Stimulated activated naive CD4-positive, alpha-beta T cell treated with Interleukin-2 at 50 U/mL for 16 hours (primary cell): ENCODE data around the gene MYOM3.
"Not testable (repeated sequence)": the region's sequence is repeated elsewhere in the genome, so short reads cannot be mapped to it uniquely, and the experiment has no call there.

Experiments used
- DNase-seq: peaks from one replicate; lab custom pipeline; 2025; lab: John Stamatoyannopoulos, UW

The MYOM3 gene

GRCh38 chr1:24071941-24072340 lies 40.0 kb downstream of the MYOM3 start:
- DNase-seq, result no peak

DNA sequence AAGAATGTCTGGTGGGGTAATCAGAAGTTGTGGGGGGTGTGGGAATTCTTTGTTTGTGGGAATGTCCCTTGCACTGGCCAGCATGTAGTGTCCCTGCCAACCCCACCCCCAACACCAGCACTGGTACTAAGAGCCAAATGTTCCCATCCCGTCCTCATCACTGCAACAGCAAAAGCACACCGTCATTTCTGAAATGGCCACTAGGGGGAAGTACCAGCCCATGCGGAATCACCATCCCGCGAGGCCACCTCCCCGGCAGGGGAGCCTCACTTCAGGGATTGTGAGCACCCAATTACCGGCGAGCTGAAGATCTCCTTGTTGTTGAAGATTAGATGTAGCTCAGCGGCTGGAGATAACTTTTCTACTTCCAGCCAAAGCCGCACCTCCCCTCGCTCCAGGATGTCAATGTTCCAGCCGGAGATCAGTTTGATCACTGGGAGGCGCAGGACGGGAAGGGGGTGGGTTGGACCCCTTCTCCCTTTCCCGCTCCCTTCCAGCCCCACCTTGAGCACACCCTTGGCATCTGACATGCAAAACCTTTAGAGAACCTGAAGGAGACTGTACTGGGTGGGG lies 41.0 kb downstream of the MYOM3 start:
- DNase-seq, result peak; percentile 63

GRCh38 chr1:24069817-24070216 lies 42.1 kb downstream of the MYOM3 start:
- no peak for DNase-seq

DNA sequence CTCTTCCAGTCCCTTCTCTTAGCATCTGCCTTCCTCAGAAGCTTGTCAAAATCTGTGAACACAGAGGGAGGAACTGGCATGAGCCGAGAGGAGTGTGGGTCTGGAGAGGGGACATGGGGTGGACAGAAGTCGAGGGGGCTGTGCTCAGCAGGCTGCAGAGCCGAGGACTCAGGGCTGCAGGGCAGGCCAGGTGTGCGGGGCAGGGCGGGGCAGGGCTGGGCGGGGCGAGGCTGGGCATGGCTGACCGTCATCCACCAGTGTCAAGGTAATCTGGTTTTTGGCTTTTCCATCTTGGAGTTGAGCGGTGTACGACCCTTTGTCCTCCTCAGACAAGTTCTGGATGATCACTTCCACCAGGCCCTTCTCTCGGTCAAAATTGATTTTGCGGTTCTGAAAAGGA lies 44.0 kb downstream of the MYOM3 start:
- DNase-seq, result no peak

DNA sequence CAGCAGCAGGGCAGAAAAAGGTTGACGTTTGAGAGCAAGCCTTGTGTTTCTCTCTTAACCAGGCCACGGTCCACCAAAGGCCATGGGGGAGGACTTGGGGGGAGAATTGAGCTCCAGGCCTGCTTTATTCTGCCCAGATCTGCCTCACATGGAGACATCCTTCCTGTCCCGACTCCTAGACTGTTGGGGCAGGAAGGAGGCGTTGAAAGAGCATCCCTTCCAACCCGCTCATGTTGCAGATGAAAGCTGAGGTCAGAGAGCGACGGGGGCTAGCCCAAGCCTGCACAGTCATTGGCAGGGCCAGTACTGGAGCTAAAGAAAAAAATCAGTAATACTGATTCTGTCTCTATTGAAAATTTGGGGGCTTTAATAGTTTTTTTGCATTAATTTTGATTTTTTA lies 46.6 kb downstream of the MYOM3 start:
- DNase-seq, result no peak

GRCh38 chr1:24062221-24062620 lies 49.7 kb downstream of the MYOM3 start:
- no peak for DNase-seq

DNA sequence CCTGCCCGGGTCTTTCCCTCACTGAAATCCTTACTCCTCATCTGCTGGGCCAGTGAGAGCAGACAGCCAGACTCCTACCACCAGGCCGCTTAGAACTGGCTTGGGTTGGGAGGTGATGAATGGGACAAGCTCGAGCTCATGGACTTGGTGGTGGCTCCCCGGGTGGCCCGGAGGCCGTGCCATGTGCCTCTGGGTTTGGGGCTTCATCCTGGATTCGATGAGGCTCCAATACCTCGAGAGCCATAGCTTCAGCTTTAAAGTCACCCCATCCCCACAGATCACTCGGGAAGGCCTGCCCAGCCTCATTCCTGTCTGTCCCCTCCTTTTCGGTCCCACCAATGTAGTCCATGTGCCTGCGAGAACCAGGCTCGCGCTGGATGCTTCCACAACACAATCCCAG lies 51.5 kb downstream of the MYOM3 start:
- DNase-seq, result no peak

DNA sequence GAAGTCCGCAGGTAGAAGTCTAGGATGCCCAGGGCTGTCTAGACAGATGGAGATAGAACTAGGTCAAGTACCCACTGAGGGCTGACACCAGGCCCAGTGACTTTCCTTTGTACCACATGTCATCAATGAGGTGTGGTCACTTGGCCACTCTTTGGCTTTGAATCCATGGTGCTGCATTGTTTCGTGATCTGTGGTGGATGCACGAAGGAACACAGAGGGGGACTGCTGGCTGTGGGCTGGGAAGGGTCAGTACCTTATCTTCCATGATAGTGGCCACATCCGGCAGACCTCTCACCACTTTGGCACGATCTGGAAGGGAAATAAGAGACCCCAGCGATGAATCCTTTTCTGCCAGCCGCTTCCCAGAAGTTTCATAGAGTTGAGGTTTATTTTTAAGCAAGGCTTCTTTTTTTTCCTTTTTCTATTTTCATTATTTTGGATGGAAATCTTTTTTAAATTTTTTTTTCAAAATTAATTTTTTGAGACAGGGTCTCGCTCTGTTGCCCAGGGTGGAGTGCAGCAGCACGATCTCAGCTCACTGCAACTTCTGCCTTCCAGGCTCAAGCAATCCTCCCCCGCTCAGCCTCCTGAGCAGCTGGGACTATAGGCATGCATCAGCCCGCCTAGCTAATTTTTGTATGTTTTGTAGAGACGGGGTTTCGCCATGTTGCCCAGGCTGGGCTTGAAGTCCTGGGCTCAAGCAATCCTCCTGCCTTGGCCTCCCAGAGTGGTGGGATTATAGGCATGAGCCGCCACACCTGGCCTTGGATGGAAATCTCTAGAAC lies 53.1 kb downstream of the MYOM3 start:
- DNase-seq, result no peak

DNA sequence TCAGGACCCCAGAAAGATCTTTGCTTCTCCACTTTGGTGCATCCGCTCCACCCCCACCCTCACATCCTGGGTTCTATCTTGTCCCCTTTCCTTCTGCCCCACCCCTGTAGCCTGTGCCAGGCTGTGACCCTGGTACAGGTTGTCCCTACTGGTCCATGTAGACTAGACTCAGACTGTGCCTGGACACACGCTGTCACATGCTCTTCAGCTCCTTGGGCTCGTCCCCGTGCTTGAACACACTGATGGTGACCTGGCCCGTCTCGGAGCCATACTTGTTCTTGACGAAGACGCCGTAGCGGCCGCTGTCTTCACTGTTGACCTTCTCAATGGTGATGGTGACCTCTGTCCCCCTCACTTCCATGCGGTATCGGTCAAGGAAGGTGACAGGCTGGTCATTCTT lies 54.8 kb downstream of the MYOM3 start:
- DNase-seq, result no peak

DNA sequence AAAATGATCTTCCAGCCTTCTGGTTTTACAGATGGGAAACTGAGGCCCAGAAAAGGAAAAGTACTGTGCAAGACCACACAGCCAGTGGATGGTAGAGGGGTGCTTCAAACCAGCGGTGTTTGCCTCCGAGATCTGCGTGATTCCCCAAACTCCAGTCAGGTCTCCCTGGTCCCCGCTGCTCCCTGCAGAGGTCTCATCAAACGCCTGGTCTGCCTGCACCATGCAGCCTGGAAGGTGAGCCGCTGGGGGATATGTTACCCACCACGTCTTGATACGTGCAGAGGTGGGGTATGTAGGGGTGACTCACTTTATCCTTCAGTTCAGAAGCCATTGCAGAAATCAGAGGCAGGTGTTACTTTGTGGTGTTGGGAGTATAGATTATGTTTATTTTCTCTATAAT lies 56.3 kb downstream of the MYOM3 start:
- no peak for DNase-seq

- DNase-seq, result no peak
Observed at GRCh38 chr1:24052220-24052619, 59.7 kb downstream of the MYOM3 start.

GRCh38 chr1:24051206-24051945 lies 60.6 kb downstream of the MYOM3 start:
- no peak for DNase-seq

- no peak for DNase-seq
Observed at GRCh38 chr1:24049733-24050132, 62.2 kb downstream of the MYOM3 start.

DNA sequence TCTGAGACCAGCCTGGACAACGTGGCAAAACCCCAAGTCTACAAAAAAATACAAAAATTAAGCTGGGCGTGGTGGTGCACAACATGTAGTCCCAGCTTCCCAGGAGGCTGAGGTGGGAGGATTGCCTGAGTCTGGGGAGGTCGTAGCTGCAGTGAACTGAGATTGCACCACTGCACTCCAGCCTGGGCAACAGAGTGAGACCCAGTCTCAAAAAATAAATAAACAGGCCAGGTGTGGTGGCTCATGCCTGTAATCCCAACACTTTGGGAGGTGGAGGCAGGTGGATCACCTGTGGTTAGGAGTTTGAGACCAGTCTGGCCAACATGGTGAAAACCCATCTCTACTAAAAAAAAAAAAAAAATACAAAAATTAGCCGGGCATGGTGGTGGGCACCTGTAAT lies 63.0 kb downstream of the MYOM3 start:
- not testable (repeated sequence) for DNase-seq

DNA sequence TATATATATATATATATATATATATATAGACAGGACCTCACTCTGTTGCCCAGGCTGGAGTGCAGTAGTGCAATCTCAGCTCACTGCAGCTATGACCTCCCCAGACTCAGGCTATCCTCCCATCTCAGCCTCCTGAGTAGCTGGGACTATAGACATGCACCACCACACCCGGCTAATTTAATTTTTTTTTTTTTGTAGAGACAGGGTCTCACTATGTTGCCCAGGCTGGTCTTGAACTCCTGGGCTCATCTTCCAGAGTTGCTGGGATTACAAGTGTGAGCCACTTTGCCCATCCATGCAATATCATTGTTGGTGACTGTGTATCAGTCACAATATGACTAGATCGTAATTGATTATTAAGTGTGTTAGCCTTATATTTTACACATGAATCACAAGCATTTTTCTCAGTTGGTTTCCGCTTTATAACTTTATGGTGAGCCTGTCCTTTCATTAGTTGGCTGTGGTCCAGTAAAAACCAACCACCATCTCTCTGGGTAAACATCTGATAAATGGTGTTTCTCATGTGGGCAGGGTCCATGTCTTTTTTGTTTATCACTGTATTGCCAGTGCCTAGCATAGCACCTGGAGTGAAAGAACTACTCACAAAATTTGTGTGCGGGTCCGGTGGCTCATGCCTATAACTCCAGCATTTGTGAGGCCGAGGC lies 63.6 kb downstream of the MYOM3 start:
- no peak for DNase-seq

- DNase-seq, result no peak
Observed at GRCh38 chr1:24047110-24047477, 64.8 kb downstream of the MYOM3 start.

GRCh38 chr1:24045771-24046170 lies 66.2 kb downstream of the MYOM3 start:
- no peak for DNase-seq

DNA sequence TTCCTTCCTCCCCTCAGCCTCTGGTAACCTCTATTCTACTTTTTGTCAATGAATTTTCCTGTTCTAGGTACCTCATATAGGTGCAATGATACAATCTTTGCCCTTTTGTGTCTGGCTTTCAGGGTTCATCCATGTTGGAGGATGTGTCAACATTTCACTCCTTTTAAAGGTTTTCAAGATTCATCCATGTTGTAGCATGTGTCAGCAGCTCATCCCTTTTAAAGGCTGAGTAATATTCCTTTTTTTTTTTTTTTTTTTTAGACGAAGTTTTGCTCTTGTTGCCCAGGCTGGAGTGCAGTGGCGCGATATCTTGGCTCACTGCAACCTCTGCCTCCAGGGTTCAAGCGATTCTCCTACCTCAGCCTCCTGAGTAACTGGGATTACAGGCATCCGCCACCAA lies 67.3 kb downstream of the MYOM3 start:
- not testable (repeated sequence) for DNase-seq

GRCh38 chr1:24043345-24044032 lies 68.4 kb downstream of the MYOM3 start:
- DNase-seq, result no peak

- no peak for DNase-seq
Observed at GRCh38 chr1:24042315-24042714, 69.6 kb downstream of the MYOM3 start.

GRCh38 chr1:24036088-24036487 lies 75.8 kb downstream of the MYOM3 start:
- no peak for DNase-seq

DNA sequence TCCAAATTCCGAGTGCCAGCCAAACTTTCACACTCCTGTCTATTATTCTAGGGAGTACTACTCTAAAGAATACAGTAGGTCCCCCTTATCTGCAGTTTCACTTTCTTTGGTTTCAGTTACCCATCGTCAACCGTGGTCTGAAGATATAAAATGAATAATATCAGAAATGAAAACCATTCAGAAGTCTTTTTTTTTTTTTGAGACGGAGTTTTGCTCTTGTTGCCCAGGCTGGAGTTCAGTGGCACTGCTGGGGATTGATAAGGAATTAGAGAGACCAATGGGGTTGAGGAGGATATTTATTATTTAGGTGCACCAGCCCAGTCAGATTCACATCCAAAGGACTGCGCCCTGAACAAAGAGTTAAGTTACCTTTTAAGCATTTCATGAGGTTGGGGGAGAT lies 79.0 kb downstream of the MYOM3 start:
- DNase-seq, result no peak
